HG03521 (cell line): ENCODE results near the gene PRCP.
A peak's percentile ranks its signal among the peaks of the same experiment; 100 is the strongest.
"Not testable (repeated sequence)": the region's sequence is repeated elsewhere in the genome, so short reads cannot be mapped to it uniquely, and the experiment has no call there.

Experiments used
- ATAC-seq: cut with Tn5 transposase; IDR thresholded peaks from one replicate; pipeline ENCODE4 v1.9.1; 2021; ENCODE audit warnings: mild to moderate bottlenecking, moderate library complexity; ENCODE audit not compliant: unreplicated experiment

The PRCP gene

DNA sequence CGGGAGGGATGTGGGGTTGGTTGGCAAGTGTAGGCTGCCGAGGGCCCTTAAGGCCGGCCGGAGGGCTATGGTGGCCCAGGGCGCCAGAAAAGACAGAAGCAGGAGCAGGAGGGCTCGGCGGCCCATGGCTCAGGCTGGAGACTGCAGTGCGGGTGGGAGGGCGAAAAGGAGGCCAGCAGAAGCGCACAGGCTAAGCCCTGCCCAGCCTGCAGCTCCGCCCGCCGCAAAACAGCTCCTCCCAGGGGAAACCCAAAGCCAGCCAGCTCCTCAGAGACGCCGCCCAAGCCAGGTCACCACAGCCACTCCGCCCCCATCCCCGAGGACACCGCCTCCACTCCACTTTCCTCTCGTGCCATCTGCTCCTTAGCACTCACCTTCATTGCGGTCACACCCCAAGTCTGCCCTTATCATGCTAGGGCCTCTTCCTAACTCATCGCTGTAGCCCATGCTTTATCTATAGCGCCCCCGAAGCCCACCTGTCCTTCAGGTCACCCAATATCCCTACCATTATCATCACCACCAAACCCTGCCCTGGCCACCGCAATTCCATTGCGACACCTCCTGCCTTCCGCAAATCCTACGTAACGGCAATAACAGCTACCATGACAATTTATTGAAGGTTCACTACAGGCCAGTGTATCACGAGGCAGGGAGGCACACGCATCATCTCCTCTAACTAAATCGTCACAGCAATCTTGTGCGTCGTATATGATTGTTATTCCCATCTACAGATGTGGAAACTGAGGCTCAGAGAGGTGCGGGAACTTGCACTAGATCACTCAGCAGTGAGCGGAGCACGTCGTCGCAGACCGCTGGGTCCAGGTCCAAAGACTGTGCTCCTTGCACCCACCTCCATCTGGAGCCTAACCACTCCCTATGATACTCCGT lies at the start of gene PRCP:
TSS of gene PRCP (minus strand) at position 154 of the 888 bp plus-strand sequence. CDS start at position 126, 28 bp downstream.
- peak; percentile 76 for ATAC-seq

DNA sequence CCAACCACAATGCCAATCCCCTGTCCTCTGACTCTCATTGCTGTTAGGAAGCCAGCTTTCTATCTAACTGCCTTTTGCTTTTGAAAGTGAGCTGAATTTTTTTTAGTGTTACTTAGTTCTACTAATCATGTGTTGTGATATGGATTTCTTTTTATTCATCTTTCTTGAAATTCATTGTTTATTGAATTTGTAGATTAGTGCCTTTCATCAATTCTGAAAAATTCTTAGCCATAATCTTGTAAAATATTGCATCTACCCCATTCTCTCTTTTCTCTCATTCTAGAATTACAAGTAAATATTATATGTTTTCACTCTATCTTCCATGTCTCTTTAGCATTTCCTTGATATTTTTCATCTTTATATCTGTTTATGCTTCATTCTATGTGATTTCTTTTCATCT lies 49.1 kb upstream of the PRCP start:
- no peak for ATAC-seq

DNA sequence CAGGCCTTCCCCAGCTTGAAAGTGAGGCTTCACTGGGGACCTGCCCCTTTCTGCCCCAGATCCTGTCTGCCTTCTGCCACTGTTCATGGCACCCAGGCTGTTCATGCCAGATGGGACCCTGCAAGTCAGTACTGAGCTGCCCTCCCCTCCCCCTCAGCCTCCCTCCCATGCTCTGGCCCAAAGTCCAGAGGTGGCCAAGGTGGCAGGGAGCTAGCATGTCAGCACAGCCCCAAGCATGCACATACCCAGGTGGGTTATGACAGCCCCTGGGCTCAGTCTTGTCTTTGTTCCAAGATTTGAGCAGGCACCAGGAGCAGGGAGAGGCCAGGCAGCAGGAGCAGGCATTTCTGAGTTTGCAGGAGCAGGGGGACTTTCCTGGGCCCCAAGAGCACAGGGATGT lies 45.5 kb upstream of the PRCP start:
- no peak for ATAC-seq

DNA sequence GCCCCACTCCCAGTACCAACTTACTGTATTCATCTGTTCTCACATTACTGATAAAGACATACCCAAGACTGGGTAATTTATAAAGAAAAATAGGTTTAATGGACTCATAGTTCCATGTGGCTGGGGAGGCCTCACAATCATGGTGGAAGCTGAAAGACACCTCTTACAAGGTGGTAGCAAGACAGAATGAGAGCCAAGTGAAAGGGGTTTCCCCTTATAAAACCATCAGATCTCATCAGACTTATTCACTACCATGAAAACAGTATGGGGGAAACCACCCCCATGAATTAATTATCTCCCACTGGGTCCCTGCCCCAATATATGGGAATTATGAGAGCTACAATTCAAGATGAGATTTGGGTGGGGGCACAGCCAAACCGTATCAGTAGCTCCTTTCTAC lies 44.8 kb upstream of the PRCP start:
- ATAC-seq: not testable (repeated sequence)

DNA sequence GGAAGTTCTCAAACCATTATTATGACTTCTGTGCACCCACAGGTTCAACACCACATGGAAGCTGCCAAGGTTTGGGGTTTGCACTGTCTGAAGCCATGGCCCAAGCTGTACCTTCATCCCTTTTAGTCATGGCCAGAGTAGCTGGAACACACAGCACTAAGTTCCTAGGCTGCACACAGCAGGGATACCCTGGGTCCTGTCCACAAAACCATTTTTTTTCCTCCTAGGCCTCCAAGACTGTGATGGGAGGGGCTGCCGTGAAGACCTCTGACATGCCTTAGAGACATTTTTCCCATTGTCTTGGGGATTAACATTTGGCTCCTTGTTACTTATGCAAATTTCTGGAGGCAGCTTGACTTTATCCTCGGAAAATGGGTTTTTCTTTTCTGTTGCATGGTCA lies 44.0 kb upstream of the PRCP start:
- ATAC-seq: no peak

DNA sequence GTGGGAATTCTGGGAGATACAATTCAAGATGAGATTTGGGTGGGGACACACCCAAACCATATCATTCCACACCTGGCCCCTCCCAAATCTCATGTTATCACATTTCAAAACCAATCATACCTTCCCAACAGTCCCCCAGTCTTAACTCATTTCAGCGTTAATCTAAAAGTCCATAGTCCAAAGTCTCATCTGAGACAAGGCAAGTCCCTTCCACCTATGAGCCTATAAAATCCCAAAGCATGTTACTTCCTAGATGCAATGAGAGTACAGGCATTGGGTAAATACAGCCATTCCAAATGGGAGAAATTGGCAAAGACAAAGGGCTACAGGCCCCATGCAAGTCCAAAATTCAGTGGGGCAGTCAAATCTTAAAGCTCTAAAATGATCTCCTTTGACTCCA lies 43.2 kb upstream of the PRCP start:
- not testable (repeated sequence) for ATAC-seq

DNA sequence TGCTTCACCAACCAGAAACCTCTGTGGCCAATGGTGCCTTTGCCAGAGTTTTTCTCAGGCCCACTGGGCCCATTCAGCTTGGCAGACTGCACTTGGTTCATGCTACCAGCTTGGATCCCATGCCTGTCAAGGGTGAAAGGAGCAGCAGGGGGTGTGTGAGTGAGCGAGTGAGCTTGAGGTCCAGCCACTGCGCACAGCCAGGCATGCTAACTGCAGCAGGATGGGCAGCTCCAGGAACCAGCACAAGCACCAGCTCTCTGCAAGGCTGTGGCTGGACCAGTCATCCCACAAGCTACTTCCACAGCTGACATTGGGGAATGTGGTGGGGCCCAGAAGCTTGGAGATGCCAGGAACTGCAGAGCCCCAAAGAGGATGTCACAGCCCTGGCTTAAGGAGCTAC lies 42.1 kb upstream of the PRCP start:
- ATAC-seq: no peak

DNA sequence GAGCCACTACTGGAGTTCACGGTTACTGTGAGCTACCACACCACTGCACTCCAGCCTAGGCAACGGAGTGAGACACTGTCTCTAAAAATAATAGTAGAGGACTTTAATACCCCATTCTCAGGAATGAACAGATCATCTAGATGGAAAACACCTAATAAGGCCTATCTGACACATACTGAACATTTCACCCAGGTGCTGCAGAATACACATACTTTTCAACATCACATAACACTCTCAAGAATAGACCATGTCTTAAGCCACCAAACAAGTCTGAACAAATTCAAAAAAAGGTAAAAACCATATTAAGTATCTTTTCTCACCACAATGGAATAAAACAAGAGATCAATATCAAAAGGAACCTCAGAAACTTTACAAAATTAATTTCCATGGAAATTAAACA lies 39.2 kb upstream of the PRCP start:
- no peak for ATAC-seq

DNA sequence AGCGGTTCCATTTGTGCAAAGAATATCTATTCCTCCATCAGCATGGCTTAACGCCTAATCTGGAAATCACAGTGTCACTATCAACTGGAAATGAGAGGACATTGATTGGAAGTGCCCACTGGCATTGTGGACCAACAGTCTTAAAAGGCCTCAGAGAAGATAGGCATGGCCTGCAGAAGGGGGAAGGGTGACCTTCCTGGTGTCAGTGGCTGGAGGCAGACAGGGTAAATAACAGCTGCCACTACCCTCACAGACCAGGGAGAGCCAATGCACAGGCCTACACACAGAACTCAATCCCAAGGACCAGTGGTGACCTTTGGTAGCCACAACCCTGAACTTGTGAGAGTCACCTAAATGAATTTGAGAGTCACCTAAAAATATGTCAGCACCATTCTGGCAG lies 37.3 kb upstream of the PRCP start:
- ATAC-seq: no peak

DNA sequence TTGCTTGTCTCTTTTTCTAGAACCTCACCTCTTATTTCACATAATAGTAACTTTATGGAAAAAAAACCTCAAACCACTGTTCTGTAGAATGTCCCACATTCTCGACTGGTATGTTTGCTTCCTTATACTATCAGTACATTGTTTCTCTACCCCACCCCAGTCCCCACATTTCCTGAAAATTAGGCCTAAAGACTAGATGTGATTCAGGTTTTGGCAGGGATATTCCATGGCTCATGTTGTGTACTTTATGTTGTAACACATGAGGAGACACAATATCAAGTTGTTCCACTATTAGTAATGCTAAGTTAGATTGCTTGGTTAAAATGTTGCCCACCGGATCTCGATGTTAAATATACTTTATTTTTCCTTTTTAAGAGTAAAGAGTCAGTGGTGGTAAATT lies 36.0 kb upstream of the PRCP start:
- no peak for ATAC-seq

DNA sequence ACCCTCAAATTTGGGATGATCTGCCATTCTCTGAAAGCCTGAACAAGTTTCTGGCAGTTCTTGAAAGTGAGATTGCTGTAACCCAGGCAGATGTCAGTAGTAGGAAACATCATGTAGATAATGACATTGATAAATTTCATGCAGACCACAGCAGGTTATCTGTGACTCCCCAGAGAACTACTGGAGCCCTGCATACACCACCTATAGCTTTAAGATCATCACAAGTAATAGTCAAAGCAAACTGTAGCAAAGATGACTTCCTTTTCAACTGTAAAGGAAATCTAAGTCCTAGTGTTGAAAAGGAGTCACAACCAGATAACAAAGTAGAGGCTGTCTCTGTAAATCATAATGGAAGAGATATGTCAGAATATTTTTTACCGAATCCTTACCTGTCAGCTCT lies 32.3 kb upstream of the PRCP start:
- no peak for ATAC-seq

DNA sequence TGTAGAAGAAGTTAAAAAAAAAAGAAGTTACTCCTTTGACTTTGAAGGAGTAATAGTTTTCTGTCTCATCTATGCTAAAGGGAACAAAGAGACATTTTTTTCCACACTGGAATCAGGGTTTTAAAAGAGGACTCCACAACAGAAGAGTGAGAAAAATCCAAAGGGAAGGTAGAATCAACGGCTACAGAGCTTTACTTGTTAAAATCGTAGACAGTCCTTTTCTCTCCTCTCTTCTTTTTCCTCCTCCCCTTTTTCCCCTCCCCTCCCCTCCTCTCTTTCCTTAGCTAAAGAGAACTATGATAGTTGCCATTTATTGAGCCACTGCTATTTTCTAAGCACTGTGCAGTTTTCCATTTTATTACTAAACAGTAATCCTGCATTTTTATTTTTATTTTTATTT lies 30.5 kb upstream of the PRCP start:
- no peak for ATAC-seq

DNA sequence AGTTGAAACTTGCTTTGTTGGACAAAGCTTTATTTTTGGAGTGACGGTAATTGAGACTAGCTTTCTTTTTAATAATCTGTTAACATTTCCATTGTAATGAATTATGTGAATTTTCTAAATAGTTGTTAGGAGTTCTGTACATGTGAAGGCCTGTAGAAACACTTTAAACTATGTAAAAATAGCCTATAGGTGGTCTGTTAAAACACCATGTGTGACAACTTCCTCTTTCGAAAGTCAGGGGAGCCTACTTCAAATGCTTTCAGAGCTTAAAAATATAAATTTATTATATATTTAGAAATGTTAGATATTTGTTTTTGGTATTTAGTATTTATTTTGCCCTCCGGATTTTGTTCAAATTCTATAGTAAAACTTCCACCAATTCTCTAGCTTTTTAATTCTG lies 30.0 kb upstream of the PRCP start:
- ATAC-seq: no peak

DNA sequence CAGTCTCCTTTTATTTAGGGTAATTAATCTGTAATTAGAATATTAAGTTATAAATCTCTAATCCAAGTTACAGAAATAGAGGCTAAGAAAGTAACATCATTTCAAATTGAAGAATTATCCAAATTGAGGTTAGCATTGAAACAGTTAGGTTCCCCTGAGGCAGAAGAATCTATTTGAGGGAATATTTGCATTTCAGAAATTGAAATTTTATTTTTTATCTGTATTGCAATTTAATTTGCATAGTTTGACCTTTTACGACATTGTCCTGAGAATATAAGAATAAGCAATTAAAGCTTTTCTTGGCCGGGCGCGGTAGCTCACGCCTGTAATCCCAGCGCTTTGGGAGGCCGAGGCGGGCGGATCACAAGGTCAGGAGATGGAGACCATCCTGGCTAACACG lies 28.9 kb upstream of the PRCP start:
- no peak for ATAC-seq

DNA sequence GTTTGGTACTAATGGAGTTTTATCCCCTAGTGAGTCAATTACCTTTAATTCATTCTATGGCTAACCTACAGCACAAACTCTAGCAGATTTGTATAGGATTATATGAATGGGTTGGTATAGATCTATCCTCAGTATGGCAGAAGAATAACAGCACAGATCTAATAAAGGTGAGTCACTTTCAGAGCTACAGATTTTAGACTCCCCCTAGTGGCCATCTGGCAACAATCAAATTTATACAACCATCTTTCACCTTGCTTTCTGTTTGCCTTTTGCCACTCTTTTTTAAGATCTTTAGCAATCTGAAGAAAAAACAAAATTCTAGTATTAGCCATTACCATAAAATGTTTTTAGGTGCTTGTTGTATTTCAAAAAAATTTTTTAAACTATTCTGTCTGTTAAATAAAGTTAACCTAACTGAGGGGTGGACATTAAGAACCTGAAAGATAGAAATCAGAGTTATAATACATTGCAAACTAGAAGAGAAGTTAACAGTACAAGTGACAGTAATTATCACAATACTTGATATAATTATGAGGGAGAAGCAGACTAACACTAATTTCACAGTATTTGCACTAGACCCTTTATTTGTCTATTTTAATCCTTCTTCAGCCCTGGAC lies 27.1 kb upstream of the PRCP start:
- ATAC-seq: peak; percentile 88

DNA sequence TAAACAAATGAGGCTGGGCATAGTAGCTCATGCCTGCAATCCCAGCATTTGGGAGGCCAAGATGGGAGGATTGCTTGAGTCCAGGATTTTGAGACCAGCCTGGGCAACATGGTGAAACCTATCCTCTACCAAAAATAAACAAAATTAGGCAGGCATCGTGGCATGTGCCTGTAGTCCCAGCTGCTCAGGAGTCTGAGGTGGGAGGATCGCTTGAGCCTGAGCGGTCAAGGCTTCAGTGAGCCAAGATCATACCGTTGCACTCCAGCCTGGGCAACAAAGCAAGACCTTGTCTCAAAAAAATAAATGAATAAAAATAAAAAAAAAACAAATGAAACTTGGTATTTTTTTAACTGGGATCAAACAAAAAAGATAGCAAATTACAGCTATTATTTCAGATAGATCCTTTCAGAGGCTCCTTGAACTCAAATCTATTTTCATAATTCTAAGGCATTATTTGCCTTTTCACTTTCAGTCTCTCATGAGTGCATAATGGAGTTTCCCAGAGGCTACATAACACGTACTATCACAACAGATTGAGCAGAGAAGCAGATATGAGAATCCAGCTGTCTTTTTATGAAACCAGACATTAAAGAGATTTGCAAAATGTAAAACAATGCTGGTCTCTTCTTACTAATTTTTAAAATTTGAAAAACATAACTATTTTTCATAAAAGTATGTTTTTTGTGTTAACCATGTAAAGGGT lies 24.4 kb upstream of the PRCP start:
- no peak for ATAC-seq

DNA sequence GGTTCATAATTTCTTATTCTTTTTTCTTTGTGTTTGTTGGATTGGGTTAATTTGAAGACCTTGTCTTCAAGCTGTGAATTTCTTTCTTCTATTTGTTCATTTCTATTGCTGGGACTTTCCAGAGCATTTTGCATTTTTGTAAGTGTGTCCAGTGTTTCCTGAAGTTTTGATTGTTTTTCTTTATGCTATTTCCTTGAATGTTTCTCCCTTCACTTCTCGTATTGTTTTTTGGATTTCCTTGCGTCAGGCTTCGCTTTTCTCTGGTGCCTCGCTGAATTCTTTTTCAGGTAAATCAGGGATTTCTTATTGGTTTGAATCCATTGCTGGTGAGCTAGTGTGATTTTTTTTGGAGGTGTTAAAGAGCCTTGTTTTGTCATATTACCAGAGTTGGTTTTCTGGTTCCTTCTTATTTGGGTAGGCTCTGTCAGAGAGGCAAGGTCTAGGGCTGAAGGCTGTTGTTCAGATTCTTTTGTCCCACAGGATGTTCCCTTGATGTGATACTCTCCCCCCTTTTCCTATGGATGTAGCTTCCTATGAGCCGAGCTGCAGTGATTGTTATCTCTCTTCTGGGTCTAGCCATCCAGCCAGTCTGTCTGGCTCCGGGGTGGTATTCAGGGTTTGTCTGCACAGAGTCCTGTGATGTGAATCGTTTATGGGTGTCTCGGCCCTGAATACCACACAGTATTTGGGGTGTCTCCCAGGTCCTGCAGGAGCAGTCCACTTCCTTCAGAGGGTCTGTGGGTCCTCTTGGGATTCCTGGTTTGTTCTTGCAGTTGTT lies 22.4 kb upstream of the PRCP start:
- ATAC-seq: not testable (repeated sequence)

DNA sequence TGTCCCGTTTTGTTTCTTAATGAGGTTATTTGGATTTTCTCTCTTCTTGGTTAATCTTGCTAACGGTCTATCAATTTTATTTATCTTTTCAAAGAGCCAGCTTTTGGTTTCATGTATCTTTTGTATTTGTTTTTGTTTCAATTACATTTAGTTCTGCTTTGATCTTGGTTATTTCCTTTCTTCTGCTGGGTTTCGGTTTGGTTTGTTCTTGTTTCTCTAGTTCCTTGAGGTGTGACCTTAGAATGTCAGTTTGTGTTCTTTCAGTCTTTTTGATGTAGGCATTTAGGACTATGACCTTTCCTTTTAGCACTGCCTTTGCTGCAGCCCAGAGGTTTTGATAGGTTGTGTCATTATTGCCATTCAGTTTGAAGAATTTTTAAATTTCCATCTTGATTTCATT lies 20.0 kb upstream of the PRCP start:
- not testable (repeated sequence) for ATAC-seq

DNA sequence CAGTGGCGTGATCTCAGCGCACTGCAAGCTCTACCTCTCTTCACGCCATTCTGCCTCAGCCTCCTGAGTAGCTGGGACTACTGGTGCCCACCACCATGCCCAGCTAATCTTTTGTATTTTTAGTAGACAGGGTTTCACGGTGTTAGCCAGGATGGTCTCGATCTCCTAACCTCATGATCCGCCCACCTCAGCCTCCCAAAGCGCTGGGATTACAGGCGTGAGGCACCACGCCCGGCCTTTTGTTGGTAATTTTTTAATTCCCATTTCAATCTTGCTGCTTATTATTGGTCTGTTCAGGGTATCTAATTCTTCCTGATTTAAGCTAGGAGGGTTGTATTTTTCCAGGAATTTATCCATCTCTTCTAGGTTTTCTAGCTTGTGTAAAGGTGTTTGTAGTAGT lies 19.6 kb upstream of the PRCP start:
- not testable (repeated sequence) for ATAC-seq

DNA sequence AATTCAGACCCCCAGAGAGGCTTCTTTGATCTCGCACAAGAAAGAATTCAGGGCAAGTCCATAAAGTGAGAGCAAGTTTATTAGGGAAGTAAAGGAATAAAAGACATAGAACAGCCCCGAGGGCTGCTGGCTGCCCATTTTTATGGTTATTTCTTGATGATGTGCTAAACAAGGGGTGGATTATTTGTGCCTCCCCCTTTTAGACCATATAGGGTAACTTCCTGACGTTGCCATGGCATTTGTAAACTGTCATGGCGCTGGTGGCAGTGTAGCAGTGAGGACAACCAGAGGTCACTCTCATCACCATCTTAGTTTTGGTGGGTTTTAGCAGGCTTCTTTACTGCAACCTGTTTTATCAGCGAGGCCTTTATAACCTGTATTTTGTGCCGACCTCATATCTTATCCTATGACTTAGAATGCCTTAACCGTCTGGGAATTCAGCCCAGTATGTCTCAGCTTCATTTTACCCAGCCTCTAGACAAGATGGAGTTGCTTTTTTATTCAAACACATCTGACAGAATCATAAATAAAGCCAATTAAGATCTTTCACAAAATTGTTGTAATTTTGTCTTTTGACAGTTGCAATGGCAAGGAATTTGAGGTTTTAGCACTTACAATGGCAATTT lies 8.9 kb upstream of the PRCP start:
- ATAC-seq: no peak

DNA sequence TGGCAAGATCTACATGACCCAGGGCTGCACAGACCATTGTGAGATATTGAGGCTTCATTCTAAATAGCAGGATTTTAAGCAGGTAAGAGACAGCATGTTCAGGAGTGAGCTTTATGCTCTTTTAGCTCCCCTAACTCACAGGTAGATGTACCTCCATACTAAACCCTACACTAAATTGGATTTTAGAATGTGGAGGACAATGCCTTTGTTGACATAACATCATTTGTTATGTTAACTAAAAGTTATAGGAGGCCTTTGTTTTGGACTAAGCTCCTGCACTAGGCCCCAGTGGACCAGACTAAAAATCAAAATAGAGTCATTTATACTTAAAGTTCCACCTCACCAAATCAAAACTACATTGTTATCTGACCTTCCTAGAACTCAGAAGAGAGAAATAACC lies 8.1 kb upstream of the PRCP start:
- ATAC-seq: no peak
